Dedifferentiated amniotic fluid mesenchymal stem cell (primary cell): ENCODE measurements around the gene SLA2.
"Not testable (repeated sequence)": the region's sequence is repeated elsewhere in the genome, so short reads cannot be mapped to it uniquely, and the experiment has no call there.

ENCODE experiments used
- DNase-seq: peaks from one replicate; pipeline ENCODE4 v3.0.0-alpha.2; 2016; ENCODE audit errors: extremely low spot score

SLA2 gene

DNA sequence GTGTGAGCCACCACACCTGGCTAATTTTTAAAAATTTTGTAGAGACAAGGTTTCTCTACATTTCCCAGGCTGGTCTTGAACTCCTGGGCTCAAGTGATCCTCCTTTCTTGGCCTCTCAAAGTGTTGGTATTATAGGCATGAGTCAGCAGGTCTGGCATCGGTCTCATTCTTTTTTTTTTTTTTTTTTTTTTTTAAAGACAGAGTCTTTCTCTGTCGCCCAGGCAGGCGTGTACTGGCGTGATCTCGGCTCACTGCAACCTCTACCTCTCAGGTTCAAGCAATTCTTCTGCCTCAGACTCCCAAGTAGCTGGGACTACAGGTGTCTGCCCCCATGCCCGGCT lies 37.6 kb downstream of the SLA2 start:
- DNase-seq: not testable (repeated sequence)

DNA sequence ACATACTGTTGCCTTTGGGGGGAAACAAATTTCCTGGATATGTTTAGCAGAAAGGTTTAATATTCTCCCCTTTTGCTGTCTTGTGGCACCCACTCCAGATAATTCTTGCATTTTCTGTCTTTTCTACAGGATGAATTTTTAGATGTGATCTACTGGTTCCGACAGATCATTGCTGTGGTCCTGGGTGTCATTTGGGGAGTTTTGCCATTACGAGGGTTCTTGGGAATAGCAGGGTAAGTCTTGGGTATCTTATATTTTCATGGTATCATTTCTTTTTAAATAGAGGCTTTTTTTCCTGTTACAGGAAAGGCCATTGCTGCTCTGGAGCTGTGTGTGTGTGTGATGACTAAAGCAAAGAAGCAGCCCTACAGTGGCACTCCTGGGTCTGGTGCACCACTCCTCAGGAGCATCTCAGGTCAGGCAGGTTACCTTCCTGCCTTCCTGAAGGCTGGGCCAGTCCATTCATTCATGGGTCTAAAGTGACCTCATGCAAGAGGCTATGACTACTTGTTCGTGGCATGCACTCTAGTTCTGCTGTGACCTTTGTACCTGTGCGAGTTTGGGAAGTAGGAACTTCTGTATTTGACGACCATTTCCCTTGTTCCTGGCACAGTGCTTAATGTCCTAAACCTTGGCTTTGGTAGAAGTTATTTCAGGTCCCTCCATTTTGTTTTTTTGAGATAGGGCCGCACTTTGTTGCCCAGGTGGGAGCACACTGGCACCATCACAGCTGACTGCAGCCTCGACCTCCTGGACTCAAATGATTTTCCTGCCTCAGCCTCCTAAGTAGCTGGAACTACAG lies 38.2 kb downstream of the SLA2 start:
- no peak for DNase-seq

DNA sequence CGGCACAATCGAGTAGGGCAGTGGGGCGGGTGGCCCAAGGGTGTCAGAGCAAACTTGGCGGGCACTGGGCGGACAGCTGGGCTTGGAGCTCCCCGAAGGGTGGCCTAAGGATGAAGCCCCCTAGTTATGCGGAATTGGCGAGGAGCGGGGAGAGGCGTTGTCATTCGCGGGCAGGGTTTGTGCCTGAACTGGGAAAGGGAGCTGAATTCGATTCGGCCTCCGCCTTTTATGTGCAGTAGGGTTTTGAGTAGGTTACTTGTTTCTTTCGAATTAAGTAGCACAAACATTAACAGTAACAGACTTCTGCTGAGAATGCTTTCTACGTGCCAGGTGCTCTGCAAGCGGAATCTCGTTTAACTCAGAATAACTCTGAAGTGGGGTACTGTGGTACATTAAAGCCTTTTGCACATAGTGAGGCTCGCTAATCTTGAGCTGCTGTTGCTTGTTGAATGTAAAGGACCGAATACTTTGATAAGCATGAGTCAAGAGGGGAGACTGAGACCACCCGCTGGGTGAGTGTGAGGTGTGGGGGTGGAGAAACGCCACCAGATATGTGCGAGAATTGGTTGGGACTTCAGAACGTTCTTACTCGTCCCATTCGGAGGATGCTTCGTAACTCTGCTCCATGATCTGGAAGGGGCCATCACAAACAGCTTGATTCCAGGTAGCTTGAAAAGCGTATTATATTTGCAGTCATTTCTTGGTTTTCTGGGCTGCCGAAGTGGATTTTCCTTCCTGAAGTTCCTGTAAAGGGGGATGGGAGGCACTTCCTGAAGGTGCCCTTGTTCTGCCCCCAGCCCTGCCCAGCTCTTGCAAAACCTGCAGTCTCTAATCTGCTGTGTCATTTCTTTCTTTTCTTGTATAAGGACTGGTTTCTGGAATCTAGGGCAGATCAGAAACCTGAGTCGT lies 39.6 kb downstream of the SLA2 start:
- DNase-seq: no peak

DNA sequence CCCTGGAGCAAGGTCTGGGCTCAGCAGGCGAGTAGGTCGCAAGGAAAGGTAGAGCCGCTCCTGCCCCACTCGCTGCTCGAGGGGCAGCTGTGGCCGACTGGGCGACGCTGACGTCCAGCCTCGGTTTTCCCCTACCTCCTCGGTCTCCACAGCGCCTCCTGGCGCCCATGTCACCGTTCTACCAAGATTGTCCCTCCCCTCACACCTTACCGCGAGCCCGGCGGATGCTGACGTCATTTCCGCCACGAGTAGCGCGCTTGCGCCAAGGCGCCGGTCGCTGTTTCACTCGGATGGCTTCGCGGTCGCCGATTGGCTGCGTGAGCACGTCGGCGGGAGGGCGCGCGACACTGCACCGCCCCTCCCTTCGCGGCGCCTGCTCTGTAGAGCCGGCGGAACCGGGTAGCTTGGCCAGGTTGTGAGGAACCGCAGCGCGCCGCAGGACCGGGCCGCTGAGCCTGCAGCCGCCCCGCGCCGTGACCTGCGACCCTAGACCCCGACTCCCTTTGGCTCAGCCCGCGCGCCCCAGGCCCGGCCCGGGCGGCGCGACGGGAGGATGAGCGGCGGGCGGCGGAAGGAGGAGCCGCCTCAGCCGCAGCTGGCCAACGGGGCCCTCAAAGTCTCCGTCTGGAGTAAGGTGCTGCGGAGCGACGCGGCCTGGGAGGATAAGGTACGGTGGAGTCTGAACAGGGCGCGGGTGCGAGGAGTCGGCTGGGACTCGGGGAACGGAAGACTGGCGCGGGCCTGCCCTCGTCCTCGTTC lies 40.4 kb downstream of the SLA2 start, which contains the start of gene RAB5IF:
Gene RAB5IF, plus strand, starts transcription at position 381 of the 759 bp plus-strand sequence. Its CDS starts 173 bp downstream, at position 554.
- DNase-seq: peak; percentile 97

DNA sequence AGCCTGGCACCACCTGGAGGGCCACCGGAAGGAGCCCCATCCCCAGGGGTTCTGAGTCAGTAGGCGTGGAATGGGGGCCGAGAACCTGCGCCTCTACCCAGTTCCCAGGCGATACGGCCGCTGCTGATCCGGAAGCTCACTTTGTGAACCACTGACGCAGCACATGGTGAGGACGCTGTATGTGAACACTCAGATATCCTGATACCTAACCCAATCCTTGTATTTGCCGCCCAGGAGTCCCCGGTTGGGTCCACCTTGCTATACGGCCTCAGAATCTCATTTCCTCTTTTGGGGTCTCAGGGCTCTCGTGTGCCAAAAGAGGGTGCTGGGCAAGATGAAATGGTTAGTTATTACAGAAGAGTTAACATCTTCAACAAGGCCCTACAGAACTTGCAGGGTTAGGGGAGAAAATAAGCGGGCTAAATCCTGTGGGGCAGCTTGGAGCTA lies 41.0 kb downstream of the SLA2 start:
- DNase-seq: no peak

DNA sequence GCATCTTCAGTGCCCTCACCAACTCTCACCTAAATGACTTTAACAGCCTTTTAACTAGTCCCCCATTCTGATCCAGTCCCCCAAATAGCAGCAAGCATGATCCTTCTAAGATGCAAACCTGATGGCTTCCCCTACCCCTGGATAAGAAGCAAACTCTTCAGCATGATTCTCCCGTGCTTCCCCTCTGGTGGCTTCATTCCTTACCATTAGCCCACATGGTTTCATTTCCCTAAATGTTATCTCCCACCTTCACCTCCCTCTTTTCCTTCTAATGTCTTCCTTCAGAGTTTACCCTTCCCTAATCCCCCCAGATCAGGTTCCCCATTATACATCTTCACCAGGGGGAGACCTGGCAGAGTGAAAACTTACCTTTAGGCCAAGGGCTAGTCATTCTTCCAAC lies 44.5 kb downstream of the SLA2 start:
- DNase-seq: no peak

DNA sequence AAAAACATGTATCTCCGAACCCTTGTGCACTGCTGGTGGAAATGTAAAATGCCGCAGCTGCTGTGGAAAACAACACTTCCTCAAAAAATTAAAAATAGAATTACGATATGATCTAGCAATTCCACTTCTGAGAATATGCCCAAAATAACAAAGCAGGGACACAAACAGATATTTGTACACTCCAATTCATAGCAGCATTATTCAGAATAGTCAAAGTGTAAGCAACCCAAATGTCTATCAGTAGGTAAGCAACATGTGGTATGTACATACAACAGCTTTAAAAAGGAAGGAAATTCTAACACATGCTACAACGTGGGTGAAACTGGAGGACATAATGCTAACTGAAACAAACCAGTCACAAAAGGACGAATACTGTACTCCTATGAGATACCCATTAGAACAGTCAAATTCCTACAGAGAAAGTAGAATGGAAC lies 46.1 kb downstream of the SLA2 start:
- DNase-seq: no peak

DNA sequence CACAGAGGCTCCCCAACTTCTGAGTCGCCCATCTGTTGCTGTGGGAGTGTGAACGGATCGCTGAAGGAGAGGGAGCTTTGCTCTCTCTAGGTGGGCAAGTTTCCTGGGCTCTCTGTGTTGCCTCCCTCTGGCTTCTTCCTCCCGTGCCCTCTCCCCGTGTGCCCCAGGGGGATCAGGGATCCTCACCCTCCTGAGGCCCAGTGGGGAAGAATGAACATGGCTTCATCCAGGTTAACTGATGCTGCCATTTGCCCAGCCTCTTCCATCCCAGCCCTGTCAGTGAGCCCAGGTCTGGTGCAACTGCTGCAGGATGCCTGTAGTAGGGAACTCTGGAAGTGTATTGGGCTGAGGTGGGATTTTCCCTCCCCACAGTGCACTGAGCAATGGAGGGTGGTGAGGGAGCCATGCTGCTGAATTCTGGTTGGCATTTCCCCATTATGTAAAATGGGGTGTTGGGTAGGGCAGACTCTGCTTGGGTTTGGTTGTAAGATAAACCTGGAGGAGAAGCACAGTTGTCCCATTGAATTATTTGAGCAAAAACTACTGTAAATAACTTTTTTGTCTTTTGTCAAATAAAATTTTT lies 52.6 kb downstream of the SLA2 start:
- DNase-seq: no peak

DNA sequence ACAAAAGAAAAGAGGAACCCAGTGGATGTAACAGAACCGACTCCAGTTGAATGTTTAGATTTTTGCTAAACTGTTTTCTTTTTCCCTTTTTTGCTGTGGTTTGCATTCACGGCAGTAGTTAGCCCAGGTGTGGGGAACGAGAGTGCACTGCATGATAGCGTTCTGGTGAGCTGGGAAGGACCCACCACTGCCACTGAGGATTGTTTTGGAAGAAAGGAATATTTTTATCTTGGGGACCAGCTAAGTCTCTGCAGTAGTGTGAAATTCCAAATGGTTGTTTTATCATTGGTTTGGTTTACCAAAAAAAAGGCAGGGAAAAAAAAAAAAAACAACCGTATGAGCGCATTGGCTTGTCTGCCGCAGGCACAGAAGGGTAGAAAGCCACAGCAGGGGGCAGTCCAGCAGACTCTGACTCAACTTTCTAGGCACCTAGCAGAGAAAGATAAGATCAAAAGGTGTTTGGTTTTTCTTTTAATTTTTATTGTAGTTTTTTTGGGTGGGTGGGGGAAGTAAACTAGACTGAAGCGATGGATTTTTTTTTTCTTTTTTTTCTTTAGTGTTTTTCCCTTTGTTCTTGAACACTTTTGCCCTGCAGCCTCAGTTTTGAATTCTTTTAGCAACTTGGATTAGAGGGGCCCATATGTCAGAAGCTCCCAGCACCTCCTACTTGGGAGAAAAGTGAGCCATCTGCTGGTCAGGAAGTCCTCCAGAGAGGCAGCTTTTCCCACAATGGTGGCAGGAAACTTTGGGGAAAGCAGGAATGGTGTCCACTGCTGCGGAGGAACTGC lies 53.9 kb downstream of the SLA2 start:
- peak; percentile 22 for DNase-seq

DNA sequence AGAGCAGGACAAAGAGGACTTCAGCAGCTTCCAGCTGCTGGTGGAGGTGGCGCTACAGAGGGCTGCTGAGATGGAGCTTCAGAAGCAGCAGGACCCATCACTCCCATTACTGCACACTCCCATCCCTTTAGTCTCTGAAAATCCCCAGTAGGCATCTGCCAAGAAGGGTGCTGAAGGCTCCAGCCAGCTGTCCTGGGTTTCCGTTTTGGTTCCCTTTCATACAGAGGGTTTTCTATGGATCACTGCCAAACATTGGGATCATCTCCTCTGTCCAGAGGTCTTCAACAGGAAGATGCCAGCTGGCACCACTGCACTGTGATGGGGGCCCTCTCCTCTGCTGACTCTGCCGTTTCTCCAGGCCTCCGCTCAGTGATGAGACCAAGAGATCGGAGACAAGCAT lies 54.7 kb downstream of the SLA2 start:
- no peak for DNase-seq

DNA sequence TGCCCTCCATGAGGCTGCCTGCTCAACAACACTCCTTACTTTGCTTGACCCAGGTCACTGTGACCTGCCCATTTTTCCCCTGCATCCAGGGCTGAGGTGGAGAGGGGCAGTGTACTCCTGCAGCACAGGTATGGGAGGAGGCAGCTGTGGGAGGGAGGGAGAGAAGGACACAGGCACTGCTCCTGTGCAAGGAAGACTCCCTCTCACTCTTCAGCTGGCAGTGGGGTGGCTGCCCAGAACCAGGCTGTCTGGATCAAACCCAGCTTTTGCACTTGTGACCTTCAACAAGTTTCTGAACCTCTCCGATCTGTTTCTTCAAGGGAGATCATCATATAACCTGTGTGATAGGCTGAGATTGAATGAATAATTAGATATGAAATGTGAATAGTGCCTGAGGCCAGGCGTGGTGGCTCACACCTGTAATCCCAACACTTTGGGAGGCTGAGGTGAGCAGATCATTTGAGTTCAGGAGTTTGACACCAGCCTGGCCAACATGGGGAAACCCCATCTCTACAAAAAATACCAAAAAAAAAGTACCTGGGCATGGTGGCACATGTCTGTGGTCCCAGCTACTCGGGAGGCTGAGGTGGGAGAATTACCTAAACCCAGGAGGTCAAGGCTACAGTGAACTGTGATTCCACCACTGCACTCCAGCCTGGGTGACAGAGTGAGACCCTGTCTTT lies 58.5 kb downstream of the SLA2 start:
- DNase-seq: no peak

DNA sequence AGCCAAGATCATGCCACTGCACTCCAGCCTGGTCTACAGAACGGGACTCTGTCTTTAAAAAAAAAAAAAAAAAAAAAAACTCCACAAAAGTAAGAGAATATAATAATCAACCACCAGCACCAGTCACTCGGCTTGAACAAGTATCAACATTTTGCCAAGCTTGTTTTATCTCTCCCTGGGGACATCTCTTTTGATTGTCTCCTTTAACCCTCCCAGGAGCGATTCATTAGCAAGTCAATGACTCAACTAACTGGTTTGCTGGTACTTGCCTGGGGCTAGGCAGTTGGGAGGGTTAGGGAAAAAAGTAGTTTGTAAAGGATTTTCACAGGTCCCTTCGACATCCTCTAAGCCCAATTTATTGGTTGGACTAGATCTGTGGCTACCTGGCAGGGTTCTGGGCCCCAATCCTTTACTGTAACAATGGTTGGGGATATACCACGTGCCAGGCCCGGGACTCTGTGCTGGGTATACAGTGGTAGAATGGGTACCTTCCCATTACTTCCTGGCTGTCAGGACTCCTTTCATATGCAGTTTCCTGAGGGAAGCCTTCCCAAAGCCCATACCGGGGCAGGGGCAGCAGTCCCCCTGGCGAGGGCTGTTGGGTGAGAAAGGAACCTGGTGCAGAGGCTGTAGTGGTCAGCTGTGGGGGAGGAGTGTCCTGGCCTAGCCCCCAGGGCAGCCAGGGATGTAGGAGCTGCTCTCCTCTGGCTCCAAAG lies 60.4 kb downstream of the SLA2 start:
- DNase-seq: no peak

DNA sequence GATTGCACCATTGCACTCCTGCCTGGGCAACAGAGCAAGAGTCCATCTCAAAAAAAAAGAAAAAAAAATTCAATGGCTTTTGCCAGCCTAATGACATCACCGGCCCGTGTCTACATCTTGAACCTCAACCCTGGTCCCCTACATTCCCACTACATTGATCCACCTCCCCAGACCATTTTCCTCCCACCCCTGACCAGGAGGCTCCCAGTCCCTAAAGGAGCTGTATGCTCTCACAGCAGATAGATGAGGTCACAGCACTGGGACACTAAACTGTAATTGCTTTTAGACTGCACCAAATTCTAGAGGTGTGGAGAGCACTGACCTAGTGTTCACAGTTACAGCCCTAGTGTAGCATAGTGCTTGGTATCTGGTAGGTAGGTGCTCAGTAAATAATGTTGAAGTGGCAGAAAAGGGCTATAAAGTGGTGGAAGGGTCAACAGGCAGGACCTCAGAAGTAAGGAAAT lies 61.9 kb downstream of the SLA2 start:
- DNase-seq: no peak

DNA sequence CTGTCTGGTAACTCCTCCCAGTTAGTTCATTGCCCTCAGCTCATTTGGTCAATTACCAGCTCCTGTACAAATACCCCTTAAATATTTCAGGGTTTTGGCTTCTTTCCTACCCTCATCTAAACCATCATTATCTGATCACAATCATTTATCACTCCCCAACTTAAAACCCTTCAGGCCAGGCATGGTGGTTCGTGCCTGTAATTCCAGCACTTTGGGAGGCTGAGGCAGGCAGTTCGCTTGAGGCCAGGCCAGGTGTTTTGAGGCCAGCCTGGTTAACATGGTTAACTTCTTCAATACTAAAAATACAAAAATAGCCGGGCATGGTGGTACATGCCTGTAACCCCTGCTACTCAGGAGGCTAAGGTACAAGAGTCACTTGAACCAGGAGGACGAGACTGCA lies 63.2 kb downstream of the SLA2 start:
- no peak for DNase-seq

DNA sequence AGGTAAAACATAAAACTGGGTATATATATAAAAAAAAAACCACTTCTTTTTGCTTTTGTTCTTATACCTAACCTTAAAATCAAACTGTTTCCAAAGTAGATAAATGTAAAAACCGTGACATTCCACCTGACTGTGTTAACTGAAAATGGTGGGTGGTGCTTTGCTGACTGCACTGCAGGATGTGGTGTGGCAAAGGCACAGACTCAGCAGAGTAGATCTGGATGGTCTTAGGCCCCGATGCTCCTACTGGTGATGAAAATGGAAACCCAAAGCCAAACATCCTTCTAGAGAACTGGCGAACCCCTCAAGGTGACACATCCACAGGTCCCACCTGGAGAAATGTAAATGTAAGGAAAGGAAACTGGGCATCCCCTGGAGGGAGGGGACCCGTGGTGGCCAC lies 63.7 kb downstream of the SLA2 start:
- no peak for DNase-seq

DNA sequence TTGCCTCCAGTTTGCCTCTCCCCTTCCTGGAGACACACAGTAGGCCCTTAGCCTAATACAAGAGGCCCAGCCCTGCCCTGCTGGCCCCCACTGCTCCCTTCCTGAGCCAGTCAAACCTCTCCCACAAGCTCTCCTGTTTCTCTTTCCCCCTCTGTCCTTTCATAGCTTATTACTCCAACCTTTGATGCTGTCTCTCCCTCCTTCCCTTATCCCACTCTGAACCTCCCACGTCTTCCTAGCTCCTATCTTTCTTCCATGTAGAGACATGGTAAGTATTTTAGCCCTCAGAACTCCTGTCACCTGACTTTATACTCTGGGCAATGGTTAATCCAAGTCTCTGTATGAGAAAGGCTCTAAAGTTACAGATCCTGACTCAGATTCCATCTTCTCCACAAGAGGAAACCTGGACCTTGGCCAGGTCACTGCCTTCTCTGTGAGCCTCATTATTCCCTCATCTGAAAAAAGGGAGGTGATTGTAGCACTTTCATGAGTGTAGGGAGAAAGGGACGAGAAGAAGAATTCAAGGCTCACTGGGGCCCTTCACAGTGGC lies 65.9 kb downstream of the SLA2 start:
- no peak for DNase-seq

DNA sequence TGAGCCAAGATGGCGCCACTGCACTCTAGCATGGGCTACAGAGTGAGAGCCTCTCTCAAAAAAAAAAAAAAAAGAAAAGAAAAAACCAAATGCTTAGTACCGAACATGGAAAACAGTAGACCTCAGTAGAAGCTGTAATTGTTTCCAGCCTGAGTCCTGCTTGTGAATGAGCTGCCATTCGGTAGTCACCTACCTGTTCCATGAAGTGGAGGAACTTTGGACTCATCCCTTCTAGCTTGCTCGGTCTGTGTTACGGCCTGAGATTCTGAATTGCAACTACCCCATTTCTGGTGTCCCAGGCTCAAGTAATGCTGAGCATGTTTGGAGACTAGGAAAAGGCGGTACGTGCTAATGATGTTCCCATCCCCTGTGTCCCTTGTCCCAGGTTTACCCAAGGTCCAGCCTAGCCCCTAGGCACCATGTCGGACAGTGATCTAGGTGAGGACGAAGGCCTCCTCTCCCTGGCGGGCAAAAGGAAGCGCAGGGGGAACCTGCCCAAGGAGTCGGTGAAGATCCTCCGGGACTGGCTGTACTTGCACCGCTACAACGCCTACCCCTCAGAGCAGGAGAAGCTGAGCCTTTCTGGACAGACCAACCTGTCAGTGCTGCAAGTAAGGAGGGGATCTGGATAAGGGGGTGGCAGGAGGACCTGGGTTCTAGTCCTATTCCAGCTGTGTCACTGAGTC lies 67.5 kb downstream of the SLA2 start:
- no peak for DNase-seq

DNA sequence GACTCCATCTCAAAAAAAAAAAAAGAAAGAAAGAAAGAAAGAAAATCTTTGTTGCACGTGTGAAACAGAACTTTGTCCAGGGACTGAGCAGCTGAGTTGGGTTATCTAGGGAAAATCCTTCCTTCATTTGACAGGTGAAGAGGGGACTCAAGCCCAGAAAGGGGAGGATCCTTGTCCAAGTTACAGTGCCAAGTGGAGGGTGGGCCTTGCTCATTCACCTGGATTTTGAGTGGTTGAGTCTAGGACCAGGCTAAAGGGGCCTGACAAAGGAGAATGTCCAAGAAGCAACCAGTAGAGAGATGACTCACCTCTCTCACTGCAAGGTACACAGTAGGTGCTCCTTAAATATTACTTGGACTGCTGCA lies 69.9 kb downstream of the SLA2 start:
- no peak for DNase-seq
